Measurements from ENCODE around the gene PTPRD. TPM values are rescaled to one million over a fixed set of nuclear protein-coding genes. Genes with fewer than 3 reads are reported as not detected.

Gene PTPRD
- total RNA-seq, 3 donors from 2014 or later: 0.26 to 0.49 (median 0.28) TPM

DNA sequence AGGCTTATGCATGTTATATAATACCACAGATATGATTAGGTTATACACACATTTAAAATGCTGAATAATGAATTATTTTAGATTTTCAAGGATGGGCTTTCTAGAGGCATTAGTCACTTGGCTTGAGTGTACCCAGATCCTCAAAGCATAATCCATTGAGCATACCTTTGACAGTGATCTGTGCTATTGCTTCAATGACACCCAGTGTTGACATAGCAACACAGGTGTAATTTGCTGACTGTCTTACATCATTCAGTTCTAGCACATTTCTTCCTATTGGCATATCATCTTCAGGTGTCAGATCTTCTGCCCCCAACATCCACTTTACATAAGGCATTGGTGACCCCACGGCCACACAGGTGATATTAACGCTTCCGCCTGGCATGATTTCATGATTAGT lies 2091.7 kb downstream of the PTPRD start:
- Mint-ChIP-seq H3K4me1 (ENCODE audit: low read depth) (no peaks in the 10 kb centered on the region), H3K4me3 (no peak overlapping the region), H3K9me3 (no peaks in the 10 kb centered on the region), H3K27me3 (ENCODE audit: low read depth) (no peaks in the 10 kb centered on the region), H3K36me3 (ENCODE audit: insufficient read depth) (no peaks in the 10 kb centered on the region)
- DNase-seq (no peak), ATAC-seq (no peak)

DNA sequence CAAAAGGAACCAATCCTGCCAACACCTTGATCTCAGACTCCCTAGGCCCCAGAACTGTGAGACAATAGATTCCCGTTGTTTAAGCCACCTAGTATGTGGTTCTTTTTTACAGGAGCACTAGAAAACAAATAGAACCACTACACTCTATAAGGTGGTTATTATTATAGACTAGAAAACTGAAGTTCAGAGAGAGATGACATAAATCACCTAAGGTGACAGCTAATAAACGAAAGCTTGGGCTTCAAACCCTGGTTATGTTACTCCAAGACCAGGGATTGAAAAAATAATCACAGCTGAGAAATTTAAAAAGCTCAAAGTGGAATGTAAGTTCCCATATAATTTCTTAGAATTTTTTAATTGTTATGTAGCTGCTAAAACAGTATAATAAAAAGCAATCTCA lies 2097.1 kb downstream of the PTPRD start:
- H3K9me3 Mint-ChIP-seq: no peaks in the 10 kb centered on the region
- no peak overlapping the region for H3K4me3 Mint-ChIP-seq
- no peaks in the 10 kb centered on the region for H3K27me3 Mint-ChIP-seq (ENCODE audit: low read depth)
- no peaks in the 10 kb centered on the region for H3K4me1 Mint-ChIP-seq (ENCODE audit: low read depth)
- DNase-seq: no peak
- no peak for ATAC-seq
- no peaks in the 10 kb centered on the region for H3K36me3 Mint-ChIP-seq (ENCODE audit: insufficient read depth)

DNA sequence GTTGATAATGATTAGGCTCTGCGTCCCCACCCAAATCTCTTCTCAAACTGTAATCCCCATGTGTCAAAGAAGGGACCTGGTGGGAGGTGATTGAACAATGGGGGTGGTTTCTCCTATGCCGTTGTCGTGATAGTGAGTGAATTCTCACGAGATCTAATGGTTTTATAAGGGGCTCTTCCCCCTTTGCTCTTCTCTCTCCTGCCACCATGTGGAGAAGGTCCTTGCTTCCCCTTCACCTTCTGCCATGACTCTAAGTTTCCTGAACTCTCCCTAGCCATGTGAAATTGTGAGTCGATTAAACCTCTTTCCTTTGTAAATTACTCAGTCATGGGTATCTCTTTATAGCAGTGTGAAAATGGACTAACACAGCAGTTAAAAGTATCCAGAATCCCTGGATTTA lies 2098.0 kb downstream of the PTPRD start:
- Mint-ChIP-seq H3K27me3 (ENCODE audit: low read depth) (no peaks in the 10 kb centered on the region), H3K4me3 (no peak overlapping the region), H3K36me3 (ENCODE audit: insufficient read depth) (no peaks in the 10 kb centered on the region), H3K9me3 (no peaks in the 10 kb centered on the region), H3K4me1 (ENCODE audit: low read depth) (no peaks in the 10 kb centered on the region)
- DNase-seq (no peak), ATAC-seq (no peak)

DNA sequence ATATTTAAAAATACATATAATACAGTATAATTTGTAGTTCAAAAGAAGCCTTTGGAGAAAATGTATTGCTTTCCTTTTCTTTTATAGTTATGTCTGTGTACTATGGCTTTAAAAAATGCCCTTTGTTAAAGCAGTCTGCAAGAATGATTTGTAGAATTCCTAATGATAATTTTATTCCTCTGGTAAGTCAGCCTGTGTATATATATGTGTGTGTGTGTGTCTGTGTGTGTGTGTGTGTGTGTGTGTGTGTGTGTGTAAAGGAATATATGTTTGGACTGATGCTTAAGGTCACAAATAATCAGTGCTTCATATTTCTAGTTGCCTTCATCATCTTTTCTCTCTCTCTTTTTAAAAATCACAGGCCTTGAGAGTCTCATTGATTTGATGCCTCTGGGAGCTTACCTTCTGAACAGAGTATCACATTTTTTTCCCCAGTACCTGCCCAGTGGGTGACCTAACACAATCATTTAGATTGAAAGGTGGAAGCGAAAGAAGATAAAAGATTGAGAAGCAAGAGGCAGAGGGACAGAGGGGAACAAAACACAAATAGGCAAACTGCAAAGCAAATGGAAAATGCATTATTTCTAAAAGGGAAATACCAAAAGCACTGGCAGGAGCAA lies 2104.0 kb downstream of the PTPRD start:
- ATAC-seq (no peak), DNase-seq (no peak)
- H3K4me3 Mint-ChIP-seq: no peak overlapping the region
- no peaks in the 10 kb centered on the region for H3K4me1 Mint-ChIP-seq (ENCODE audit: low read depth)
- H3K9me3 Mint-ChIP-seq: no peaks in the 10 kb centered on the region
- H3K27me3 Mint-ChIP-seq (ENCODE audit: low read depth): no peaks in the 10 kb centered on the region
- no peaks in the 10 kb centered on the region for H3K36me3 Mint-ChIP-seq (ENCODE audit: insufficient read depth)

DNA sequence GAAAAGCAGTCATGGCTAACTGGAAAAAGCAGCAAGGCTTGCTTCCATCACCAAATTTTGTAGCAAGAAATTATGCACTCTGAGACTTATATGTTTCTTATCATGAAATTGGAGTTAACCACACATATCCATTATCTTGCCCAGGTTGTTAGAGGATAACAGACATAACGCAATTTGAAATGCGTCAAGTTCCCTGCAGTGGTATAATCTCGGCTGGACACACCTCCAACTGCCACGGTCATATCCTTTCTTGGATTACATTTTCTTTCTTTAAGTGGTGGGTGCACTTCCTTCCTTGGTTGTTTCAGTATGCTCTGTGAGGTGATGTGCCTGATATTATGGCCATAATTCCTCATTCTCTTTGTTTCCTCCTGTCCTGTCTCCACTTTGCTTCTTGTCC lies 2118.2 kb downstream of the PTPRD start:
- Mint-ChIP-seq H3K27me3 (ENCODE audit: low read depth) (peaks cover 2% of the 10 kb centered on the region), H3K4me1 (ENCODE audit: low read depth) (no peaks in the 10 kb centered on the region), H3K9me3 (no peaks in the 10 kb centered on the region), H3K4me3 (no peak overlapping the region), H3K36me3 (ENCODE audit: insufficient read depth) (no peaks in the 10 kb centered on the region)
- DNase-seq (no peak), ATAC-seq (no peak)

DNA sequence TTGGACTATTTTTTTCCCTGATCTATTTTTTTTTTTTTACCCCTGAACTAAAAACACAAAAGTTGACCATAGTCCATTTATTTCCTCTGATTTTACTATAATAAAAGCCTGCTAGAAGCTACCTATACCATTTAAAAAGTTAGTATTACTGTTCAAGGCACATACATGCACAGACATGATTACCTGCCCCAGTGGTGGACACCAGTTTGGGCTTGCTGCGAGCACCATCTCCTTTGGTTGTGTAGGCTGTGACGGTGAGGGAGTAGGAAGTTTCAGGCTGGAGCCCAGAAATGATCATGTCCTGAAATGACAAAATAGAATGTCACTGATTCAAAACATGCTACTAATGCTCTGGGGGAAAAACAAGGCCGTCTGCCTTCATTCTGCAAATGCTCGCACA lies 2120.1 kb downstream of the PTPRD start:
- no peaks in the 10 kb centered on the region for H3K36me3 Mint-ChIP-seq (ENCODE audit: insufficient read depth)
- H3K4me1 Mint-ChIP-seq (ENCODE audit: low read depth): no peaks in the 10 kb centered on the region
- DNase-seq (no peak), ATAC-seq (no peak)
- no peak overlapping the region for H3K4me3 Mint-ChIP-seq
- H3K27me3 Mint-ChIP-seq (ENCODE audit: low read depth): peaks cover 4% of the 10 kb centered on the region
- H3K9me3 Mint-ChIP-seq: no peaks in the 10 kb centered on the region

DNA sequence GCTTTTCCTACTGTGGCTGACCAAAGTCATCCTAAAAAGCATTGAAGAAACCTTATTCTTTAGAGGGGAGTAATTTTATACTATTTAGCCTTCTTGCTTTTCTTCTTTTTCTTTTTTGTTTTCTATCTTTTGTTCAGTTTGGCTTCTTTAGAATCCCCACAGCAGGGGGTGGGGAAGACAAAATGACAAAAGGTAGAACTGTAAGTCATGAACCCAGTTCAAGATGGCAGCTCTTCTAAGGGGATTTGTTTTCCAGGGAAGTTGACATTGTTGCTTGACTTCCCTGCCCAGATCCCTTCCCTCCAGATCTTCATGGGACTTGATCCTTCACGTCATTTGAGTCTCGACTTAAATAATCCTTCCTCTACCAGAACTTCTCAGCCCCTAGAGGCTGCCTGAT lies 2120.8 kb downstream of the PTPRD start:
- Mint-ChIP-seq H3K4me3 (no peak overlapping the region), H3K36me3 (ENCODE audit: insufficient read depth) (no peaks in the 10 kb centered on the region), H3K9me3 (no peaks in the 10 kb centered on the region), H3K4me1 (ENCODE audit: low read depth) (no peaks in the 10 kb centered on the region), H3K27me3 (ENCODE audit: low read depth) (peaks cover 4% of the 10 kb centered on the region)
- DNase-seq (no peak), ATAC-seq (no peak)

DNA sequence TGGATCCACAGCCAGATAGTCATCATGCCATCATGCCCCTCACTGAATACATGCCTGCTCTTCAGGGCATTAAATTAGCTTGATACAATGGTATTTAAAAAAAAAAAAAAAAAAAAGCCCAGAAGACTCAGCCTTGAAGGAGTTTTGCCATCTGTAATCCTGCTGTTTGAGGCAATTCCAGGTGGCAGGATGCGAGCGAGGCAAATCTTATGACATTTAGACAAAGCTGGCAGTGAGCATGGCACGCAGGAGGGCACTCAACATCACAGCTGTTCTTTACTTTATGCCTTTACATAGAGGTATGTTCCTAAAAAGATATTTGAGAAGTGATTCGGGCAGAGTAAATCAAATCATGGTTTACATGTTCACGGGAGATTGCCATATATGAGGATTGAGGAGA lies 2121.2 kb downstream of the PTPRD start:
- Mint-ChIP-seq H3K9me3 (no peaks in the 10 kb centered on the region), H3K4me3 (no peak overlapping the region), H3K4me1 (ENCODE audit: low read depth) (no peaks in the 10 kb centered on the region), H3K27me3 (ENCODE audit: low read depth) (peaks cover 4% of the 10 kb centered on the region), H3K36me3 (ENCODE audit: insufficient read depth) (no peaks in the 10 kb centered on the region)
- ATAC-seq: no peak
- DNase-seq: no peak

DNA sequence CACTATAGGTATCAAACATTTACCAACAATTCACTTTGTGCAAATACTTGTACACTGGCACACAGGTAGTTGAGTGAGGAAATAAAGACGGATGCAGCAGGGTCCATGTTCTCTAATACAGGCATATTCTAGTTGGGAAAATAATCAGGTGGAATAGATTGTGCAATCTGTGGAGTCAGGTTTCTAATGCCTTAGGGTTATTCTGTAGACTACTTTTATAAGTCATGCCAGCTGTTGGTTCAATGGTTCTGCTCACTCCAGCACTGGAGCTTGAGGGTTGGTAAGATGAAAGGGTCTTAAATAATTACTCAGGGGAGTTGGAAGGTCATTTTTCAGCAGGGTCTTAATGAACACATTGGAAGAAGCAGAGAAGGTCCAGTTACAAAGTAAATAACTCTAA lies 2123.0 kb downstream of the PTPRD start:
- Mint-ChIP-seq H3K27me3 (ENCODE audit: low read depth) (peaks cover 4% of the 10 kb centered on the region), H3K9me3 (no peaks in the 10 kb centered on the region), H3K36me3 (ENCODE audit: insufficient read depth) (no peaks in the 10 kb centered on the region), H3K4me3 (no peak overlapping the region), H3K4me1 (ENCODE audit: low read depth) (no peaks in the 10 kb centered on the region)
- DNase-seq (no peak), ATAC-seq (no peak)

DNA sequence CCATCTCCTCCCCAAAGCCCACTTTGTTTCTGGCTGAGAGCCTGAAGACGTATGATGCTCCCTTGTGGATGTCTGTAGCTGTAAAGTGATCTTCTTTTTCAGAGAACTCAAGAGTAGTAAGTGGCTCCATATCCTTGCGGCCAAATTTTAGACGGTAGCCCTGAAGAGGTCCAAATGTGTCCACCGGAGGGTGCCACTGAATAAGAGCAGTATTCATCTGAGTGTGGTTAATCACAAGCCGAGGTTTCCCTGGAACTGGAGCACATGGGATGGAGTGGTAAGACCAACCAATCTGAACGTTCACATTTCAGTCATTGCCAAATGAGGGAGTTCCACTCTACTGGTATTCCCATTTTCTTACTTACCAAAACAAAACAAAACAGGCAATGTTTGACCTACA lies 2126.7 kb downstream of the PTPRD start:
- Mint-ChIP-seq H3K27me3 (ENCODE audit: low read depth) (peaks cover 2% of the 10 kb centered on the region), H3K36me3 (ENCODE audit: insufficient read depth) (no peaks in the 10 kb centered on the region), H3K4me3 (no peak overlapping the region), H3K9me3 (peaks cover 3% of the 10 kb centered on the region), H3K4me1 (ENCODE audit: low read depth) (no peaks in the 10 kb centered on the region)
- ATAC-seq: no peak
- DNase-seq: no peak

DNA sequence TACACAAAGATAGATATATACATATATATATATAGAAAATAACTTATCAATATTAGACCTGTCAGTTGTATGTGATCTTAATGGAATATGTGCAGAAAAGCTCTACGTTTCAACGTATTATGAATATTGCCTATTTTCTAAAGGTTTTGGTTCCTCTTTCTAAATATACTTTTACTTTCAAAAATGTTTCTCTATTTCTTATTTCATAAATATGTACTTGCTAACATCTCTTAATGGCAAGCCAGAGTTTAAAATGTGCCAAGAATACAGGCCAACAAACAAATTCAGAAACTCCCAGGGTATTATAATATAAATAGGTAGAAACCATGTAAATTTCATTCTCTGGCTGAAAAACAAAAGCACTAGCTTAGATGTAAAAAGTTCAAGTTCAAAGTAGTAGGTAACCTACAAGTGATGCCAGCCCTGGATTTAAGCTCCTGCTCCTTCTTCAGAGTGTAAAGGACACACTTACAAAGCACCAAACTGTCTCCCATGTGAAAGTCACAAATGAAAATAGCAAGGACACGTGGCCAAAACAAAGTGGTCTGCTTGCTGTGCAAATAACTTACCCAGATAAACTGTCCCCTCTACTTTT lies 2128.1 kb downstream of the PTPRD start:
- H3K4me1 Mint-ChIP-seq (ENCODE audit: low read depth): no peaks in the 10 kb centered on the region
- ATAC-seq (no peak), DNase-seq (no peak)
- H3K36me3 Mint-ChIP-seq (ENCODE audit: insufficient read depth): no peaks in the 10 kb centered on the region
- peaks cover 3% of the 10 kb centered on the region for H3K9me3 Mint-ChIP-seq
- H3K4me3 Mint-ChIP-seq: no peak overlapping the region
- peaks cover 2% of the 10 kb centered on the region for H3K27me3 Mint-ChIP-seq (ENCODE audit: low read depth)

DNA sequence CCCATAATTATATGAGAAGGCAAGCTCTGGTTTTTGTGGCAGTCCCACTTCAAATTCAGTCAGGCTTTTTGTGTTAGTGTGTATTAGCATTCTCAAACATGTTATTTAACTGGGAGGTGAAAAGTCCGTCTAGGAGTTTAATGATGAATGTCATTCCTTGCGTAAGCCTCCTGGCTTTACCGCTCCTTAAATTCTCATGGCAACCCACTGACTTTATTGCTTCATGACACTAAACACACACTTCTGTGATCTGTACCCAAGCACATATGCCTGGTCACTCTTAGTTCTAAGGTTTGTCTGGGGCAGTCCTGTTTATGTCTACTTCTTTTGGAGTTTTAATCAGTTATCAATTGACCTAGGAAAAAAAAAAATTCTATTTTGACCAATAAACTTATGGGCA lies 2135.4 kb downstream of the PTPRD start:
- Mint-ChIP-seq H3K9me3 (no peaks in the 10 kb centered on the region), H3K27me3 (ENCODE audit: low read depth) (no peaks in the 10 kb centered on the region), H3K36me3 (ENCODE audit: insufficient read depth) (no peaks in the 10 kb centered on the region), H3K4me3 (no peak overlapping the region), H3K4me1 (ENCODE audit: low read depth) (no peaks in the 10 kb centered on the region)
- ATAC-seq: no peak
- DNase-seq: no peak

DNA sequence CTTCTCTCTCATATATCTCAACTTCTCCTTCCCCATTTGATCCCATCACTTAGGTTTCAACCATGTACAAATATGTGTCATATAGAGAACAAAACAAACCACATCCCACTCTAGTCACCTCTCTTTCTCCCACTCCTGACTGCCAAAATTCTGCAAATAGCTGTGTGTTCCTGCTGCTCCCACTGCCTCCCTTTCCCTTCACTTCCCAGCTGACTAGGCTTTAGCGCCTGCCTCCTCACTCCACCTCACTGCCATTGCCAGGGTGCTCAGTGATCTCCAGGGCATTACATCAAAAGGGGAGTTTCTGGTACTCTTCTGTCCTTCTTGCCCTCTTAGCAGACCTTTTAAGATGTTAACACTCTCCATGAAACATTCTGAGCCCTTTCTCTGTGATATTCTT lies 2137.9 kb downstream of the PTPRD start:
- H3K4me3 Mint-ChIP-seq: no peak overlapping the region
- no peaks in the 10 kb centered on the region for H3K36me3 Mint-ChIP-seq (ENCODE audit: insufficient read depth)
- DNase-seq (no peak), ATAC-seq (no peak)
- no peaks in the 10 kb centered on the region for H3K27me3 Mint-ChIP-seq (ENCODE audit: low read depth)
- H3K9me3 Mint-ChIP-seq: no peaks in the 10 kb centered on the region
- no peaks in the 10 kb centered on the region for H3K4me1 Mint-ChIP-seq (ENCODE audit: low read depth)

DNA sequence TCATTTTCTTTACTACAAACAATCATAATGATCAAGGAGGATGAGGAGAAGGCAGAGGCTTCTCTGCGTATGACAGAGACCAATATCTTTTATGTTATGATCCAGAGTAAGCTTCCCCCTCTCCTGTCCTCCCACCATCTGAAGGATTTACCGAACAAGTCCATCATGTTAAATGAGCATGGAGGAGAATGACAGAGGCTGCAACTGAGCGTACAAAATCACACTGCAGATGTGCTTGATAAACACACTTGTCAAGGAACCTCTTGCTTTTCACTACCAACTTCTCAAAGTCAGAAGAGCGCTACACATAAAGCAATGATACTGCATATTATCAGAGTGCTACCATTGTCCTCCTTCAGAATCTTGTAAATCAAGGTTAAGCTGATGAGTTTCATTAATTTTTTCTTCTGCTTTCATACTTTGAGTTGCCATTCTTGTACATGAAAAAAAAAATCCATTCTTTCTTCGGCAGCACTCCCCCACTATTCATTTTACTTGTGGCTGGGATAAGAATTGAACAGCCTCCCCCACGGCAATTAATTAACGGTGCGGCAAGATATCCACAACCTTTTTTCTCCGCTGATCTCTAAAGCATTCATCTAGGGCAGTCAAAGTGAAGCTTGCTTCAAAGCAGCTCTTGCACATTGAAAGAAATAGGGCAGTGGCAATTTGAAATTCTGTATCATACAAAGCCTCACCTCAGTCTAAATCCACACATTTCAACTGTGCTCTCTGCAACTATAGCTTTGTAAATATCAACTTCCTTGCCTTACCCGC lies 2139.4 kb downstream of the PTPRD start:
- Mint-ChIP-seq H3K9me3 (no peaks in the 10 kb centered on the region), H3K4me1 (ENCODE audit: low read depth) (no peaks in the 10 kb centered on the region), H3K4me3 (no peak overlapping the region), H3K36me3 (ENCODE audit: insufficient read depth) (no peaks in the 10 kb centered on the region), H3K27me3 (ENCODE audit: low read depth) (no peaks in the 10 kb centered on the region)
- ATAC-seq: no peak
- DNase-seq: no peak

DNA sequence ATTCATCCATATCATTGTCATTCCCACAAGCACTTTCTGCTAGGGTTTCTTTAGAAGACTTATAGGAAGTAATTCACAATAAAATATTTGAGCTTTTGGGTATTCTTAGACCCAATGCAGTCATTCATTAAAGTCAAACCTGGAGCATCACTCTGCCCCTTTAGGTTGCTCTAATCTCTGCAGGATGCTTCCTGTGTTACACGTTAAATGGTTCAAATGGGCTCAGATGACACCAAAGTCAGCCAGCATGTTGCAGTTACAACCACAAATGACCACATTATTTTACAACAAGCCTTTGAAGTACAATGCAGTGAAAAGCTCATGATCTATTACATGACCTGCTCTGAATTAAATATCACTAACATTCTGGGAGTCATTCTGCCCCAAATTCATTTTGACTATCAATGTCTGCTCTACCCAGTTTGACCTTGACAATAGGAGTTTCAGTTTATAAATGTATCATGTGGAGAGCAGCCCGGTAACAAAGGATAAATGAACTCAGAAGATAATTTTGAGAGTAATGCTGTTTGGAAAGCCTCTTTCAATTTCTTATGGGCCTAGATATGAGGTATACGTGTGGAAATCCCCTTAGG lies 2144.7 kb downstream of the PTPRD start:
- ATAC-seq: no peak
- no peaks in the 10 kb centered on the region for H3K4me1 Mint-ChIP-seq (ENCODE audit: low read depth)

More for the DNA sequence above, 2144.7 kb downstream of the PTPRD start:
- no peaks in the 10 kb centered on the region for H3K36me3 Mint-ChIP-seq (ENCODE audit: insufficient read depth)
- no peaks in the 10 kb centered on the region for H3K27me3 Mint-ChIP-seq (ENCODE audit: low read depth)
- no peaks in the 10 kb centered on the region for H3K9me3 Mint-ChIP-seq
- H3K4me3 Mint-ChIP-seq: no peak overlapping the region
- DNase-seq: no peak

Data from activated T-cell treated with anti-CD3 and anti-CD28 coated beads, Interleukin-2, amount 50 U/mL, for 4 hours (primary cell).